IMR-90 (cell line): ENCODE measurements around the gene VDAC1. TPM values are rescaled to one million over a fixed set of nuclear protein-coding genes. Genes with fewer than 3 reads are reported as not detected.

Experiments used
- ATAC-seq: fragments of 200-7000 bp; cut with Tn5 transposase; 2 replicates; pipeline ENCODE4 v1.9.1; 2020; ENCODE audit warnings: low read depth, mild to moderate bottlenecking, moderate library complexity
- BruUV-seq: library from RNA; stranded (reverse); fragments of 400-500 nt; replicated peaks from 2 replicates; lab custom pipeline; 2021; lab: Mats Ljungman, UMichigan
- CTCF ChIA-PET: fragments of 300-600 bp; formaldehyde crosslinking; extraction: SDS; loops from one replicate; lab custom pipeline; 2021; ENCODE audit warnings: antibody characterized with exemption; lab: Yijun Ruan, JAX
- POLR2A ChIA-PET: fragments of 300-600 bp; sonication (Branson Sonifier 250); formaldehyde crosslinking; loops from one replicate; lab custom pipeline; 2022; ENCODE audit warnings: antibody characterized with exemption; ENCODE audit not compliant: unreplicated experiment; lab: Charles Lee
- DNase-seq: peaks from one replicate; pipeline ENCODE4 v3.0.0; 2013
- H2AFZ ChIP-seq: replicated peaks from 2 replicates; pipeline ENCODE3; 2013; ENCODE audit warnings: low read length, mild to moderate bottlenecking; ENCODE audit not compliant: poor library complexity
- H2AK5ac ChIP-seq: 2 replicates; pipeline ENCODE4 v1.6.1; 2013; ENCODE audit warnings: low read depth, low read length, inconsistent platforms
- H2AK9ac ChIP-seq: replicated peaks from 2 replicates; pipeline ENCODE3; 2013; ENCODE audit warnings: mild to moderate bottlenecking, low read depth, low read length, moderate library complexity; ENCODE audit not compliant: poor library complexity
- H2BK120ac ChIP-seq: 2 replicates; pipeline ENCODE4 v1.6.1; 2013; ENCODE audit warnings: low read depth, low read length, inconsistent platforms
- H2BK15ac ChIP-seq: 3 replicates; pipeline ENCODE4 v1.6.1; 2013; ENCODE audit warnings: low read depth, low read length, inconsistent platforms
- H2BK20ac ChIP-seq: 2 replicates; pipeline ENCODE4 v1.6.1; 2013; ENCODE audit warnings: low read depth, mild to moderate bottlenecking, inconsistent platforms, low read length, moderate library complexity
- H2BK5ac ChIP-seq: 2 replicates; pipeline ENCODE4 v1.6.1; 2013; ENCODE audit warnings: mild to moderate bottlenecking, low read depth, low read length, inconsistent platforms; ENCODE audit not compliant: poor library complexity, severe bottlenecking
- H3K14ac ChIP-seq: replicated peaks from 2 replicates; pipeline ENCODE4 v1.6.1; 2013; ENCODE audit warnings: low read depth, low read length, inconsistent platforms
- H3K18ac ChIP-seq: 2 replicates; pipeline ENCODE4 v1.6.1; 2013; ENCODE audit warnings: low read depth, low read length, control low read depth
- H3K23ac ChIP-seq: 2 replicates; pipeline ENCODE4 v1.6.1; 2013; ENCODE audit warnings: low read depth, low read length, inconsistent platforms
- H3K27ac ChIP-seq: 2 replicates; pipeline ENCODE4 v1.5.1; 2013; ENCODE audit warnings: mild to moderate bottlenecking, control low read depth, low read length; ENCODE audit not compliant: insufficient read depth
- H3K27me3 ChIP-seq: 2 replicates; pipeline ENCODE4 v1.6.1; 2013; ENCODE audit warnings: low read length; ENCODE audit not compliant: control insufficient read depth, insufficient read depth
- H3K36me3 ChIP-seq: 2 replicates; pipeline ENCODE4 v1.6.1; 2013; ENCODE audit warnings: low read length, mixed read lengths; ENCODE audit not compliant: control insufficient read depth, insufficient read depth
- H3K4ac ChIP-seq: 2 replicates; pipeline ENCODE4 v1.6.1; 2013; ENCODE audit warnings: low read depth, low read length, inconsistent platforms
- H3K4me1 ChIP-seq: 2 replicates; pipeline ENCODE4 v1.6.1; 2013; ENCODE audit warnings: low read length, mixed read lengths; ENCODE audit not compliant: control insufficient read depth, insufficient read depth
- H3K4me2 ChIP-seq: 2 replicates; pipeline ENCODE4 v1.6.1; 2013; ENCODE audit warnings: low read depth, mild to moderate bottlenecking, control low read depth, low read length, moderate library complexity
- H3K4me3 ChIP-seq: 2 replicates; pipeline ENCODE4 v1.5.1; 2013; ENCODE audit warnings: low read depth, mild to moderate bottlenecking, control low read depth, low read length, moderate library complexity; ENCODE audit not compliant: insufficient read depth
- H3K56ac ChIP-seq: 2 replicates; pipeline ENCODE4 v1.6.1; 2013; ENCODE audit warnings: low read length, inconsistent platforms; ENCODE audit not compliant: insufficient read depth; ENCODE audit errors: extremely low read depth
- H3K79me1 ChIP-seq, 2 experiments: 2 replicates each; pipeline ENCODE4 v1.6.1; 2013; ENCODE audit warnings: low read length in 2 of 2, inconsistent platforms in 1 of 2, low read depth in 1 of 2
- H3K9ac ChIP-seq: 2 replicates; pipeline ENCODE4 v1.6.1; 2013; ENCODE audit warnings: low read depth, low read length, control low read depth
- H3K9me1 ChIP-seq: 2 replicates; pipeline ENCODE4 v1.6.1; 2013; ENCODE audit warnings: low read length, inconsistent platforms; ENCODE audit not compliant: insufficient read depth
- H3K9me3 ChIP-seq: 2 replicates; pipeline ENCODE4 v1.6.1; 2013; ENCODE audit warnings: low read length; ENCODE audit not compliant: control insufficient read depth, insufficient read depth
- H4K20me1 ChIP-seq: 2 replicates; pipeline ENCODE4 v1.6.1; 2013; ENCODE audit warnings: low read length, inconsistent platforms; ENCODE audit not compliant: insufficient read depth
- H4K5ac ChIP-seq: 2 replicates; pipeline ENCODE4 v1.6.1; 2013; ENCODE audit warnings: mild to moderate bottlenecking, low read depth, low read length, control low read depth
- H4K8ac ChIP-seq, 2 experiments: 2 replicates each; pipeline ENCODE4 v1.6.1; 2013; ENCODE audit warnings: low read depth in 2 of 2, low read length in 2 of 2, control low read depth in 1 of 2, inconsistent platforms in 1 of 2
- H4K91ac ChIP-seq: 2 replicates; pipeline ENCODE4 v1.6.1; 2013; ENCODE audit warnings: low read depth, low read length, inconsistent platforms; ENCODE audit not compliant: insufficient read depth
- BHLHE40 ChIP-seq: fragments of 150-350 bp; IDR thresholded peaks from 2 replicates; pipeline ENCODE4 v1.6.1; 2016; ENCODE audit warnings: mild to moderate bottlenecking, low read depth, low read length
- CTCF ChIP-seq: conservative IDR thresholded peaks from 2 replicates; pipeline ENCODE4 v1.5.1; 2012; ENCODE audit warnings: mild to moderate bottlenecking, low read depth, low read length, improper control_type of control experiment
- ELK1 ChIP-seq: fragments of 150-350 bp; IDR thresholded peaks from 2 replicates; pipeline ENCODE4 v1.6.1; 2016; ENCODE audit warnings: low read depth, mild to moderate bottlenecking, low read length, moderate library complexity, borderline replicate concordance
- FOS ChIP-seq: fragments of 150-350 bp; IDR thresholded peaks from 2 replicates; pipeline ENCODE4 v1.6.1; 2016; ENCODE audit warnings: low read depth, low read length
- MAFK ChIP-seq: IDR thresholded peaks from 2 replicates; pipeline ENCODE4 v1.6.1; 2012; ENCODE audit warnings: low read depth, low read length, improper control_type of control experiment
- MAZ ChIP-seq: IDR thresholded peaks from 2 replicates; pipeline ENCODE4 v1.6.1; 2012; ENCODE audit warnings: low read depth, mild to moderate bottlenecking, low read length, improper control_type of control experiment, moderate library complexity, borderline replicate concordance
- MXI1 ChIP-seq: IDR thresholded peaks from 2 replicates; pipeline ENCODE4 v1.6.1; 2012; ENCODE audit warnings: low read depth, mild to moderate bottlenecking, low read length, moderate library complexity, borderline replicate concordance
- NFE2L2 ChIP-seq: fragments of 150-350 bp; IDR thresholded peaks from 2 replicates; pipeline ENCODE4 v1.6.1; 2016; ENCODE audit warnings: low read depth, mild to moderate bottlenecking, low read length
- POLR2A ChIP-seq: IDR thresholded peaks from 2 replicates; pipeline ENCODE4 v1.6.1; 2012; ENCODE audit warnings: mild to moderate bottlenecking, low read depth, low read length
- RAD21 ChIP-seq: IDR thresholded peaks from 2 replicates; pipeline ENCODE4 v1.6.1; 2012; ENCODE audit warnings: low read length, improper control_type of control experiment
- RCOR1 ChIP-seq: IDR thresholded peaks from 2 replicates; pipeline ENCODE4 v1.6.1; 2012; ENCODE audit warnings: mild to moderate bottlenecking, low read length, improper control_type of control experiment; ENCODE audit not compliant: insufficient replicate concordance
- RFX5 ChIP-seq: IDR thresholded peaks from 2 replicates; pipeline ENCODE4 v1.8.0; 2012; ENCODE audit warnings: low read depth, mild to moderate bottlenecking, low read length, moderate library complexity
- SMC3 ChIP-seq: fragments of 150-350 bp; IDR thresholded peaks from 2 replicates; pipeline ENCODE4 v1.6.1; 2016; ENCODE audit warnings: low read depth, mild to moderate bottlenecking, antibody characterized with exemption, low read length, moderate library complexity
- USF2 ChIP-seq: fragments of 150-350 bp; IDR thresholded peaks from 2 replicates; pipeline ENCODE4 v1.6.1; 2017; ENCODE audit warnings: mild to moderate bottlenecking, antibody characterized with exemption, low read length, low read depth
- WGBS, 2 experiments: methylation state at CpG; one replicate each; pipeline versions ENCODE4 v1.1.5 to v1.1.7; 2013; ENCODE audit warnings: missing lambda C conversion rate in 2 of 2; ENCODE audit not compliant: insufficient read length in 1 of 2; ENCODE audit errors: extremely low coverage in 2 of 2; 5-methylcytosine and 5-hydroxymethylcytosine counted together
- dilution Hi-C: fragments of 300-500 bp; cut with HindIII; formaldehyde crosslinking; loops from one replicate; pipeline ENCODE4 v1.14.3; 2018; ENCODE audit warnings: low sequenced_read_pairs; ENCODE audit not compliant: unreplicated experiment
- in situ Hi-C: fragments of 300-500 bp; cut with MboI; formaldehyde crosslinking; loops from 3 replicates; pipeline ENCODE4 v1.14.3; 2019; ENCODE audit warnings: low sequenced_read_pairs, inconsistent platforms, mixed read lengths
- intact Hi-C: fragments of 100-400 bp; cut with micrococcal nuclease; formaldehyde crosslinking; loops from 2 replicates; pipeline ENCODE4 v1.10.0; 2022
- polyA plus RNA-seq, 3 experiments: library from polyadenylated mRNA; depleted of rRNA; stranded (reverse); fragments of >200 nt; gene quantifications; 2 replicates each; pipeline ENCODE4 v1.2.3, GENCODE V29; 2012; ENCODE audit warnings: low replicate concordance in 1 of 3
- total RNA-seq: library from RNA; depleted of rRNA; stranded (reverse); fragments of >200 nt; gene quantifications from 2 replicates; pipeline ENCODE4 v1.2.3, GENCODE V29; 2012

The VDAC1 gene
- total and polyA plus RNA-seq, 2 of the 4 experiments (the other 2 are of a cell fraction), result 289 to 365 TPM

- Histone ChIP-seq H2BK20ac (no peak overlapping the region), H2AFZ (no peak overlapping the region), H2BK15ac (no peak overlapping the region), H3K36me3 (no peaks in the 10 kb centered on the region), H4K91ac (no peak overlapping the region), H3K9me3 (no peaks in the 10 kb centered on the region), H3K14ac (no peak overlapping the region), H2AK9ac (no peak overlapping the region), H2AK5ac (no peak overlapping the region), H3K27me3 (peaks cover 25% of the 10 kb centered on the region), H3K4ac (no peak overlapping the region), H2BK5ac (no peak overlapping the region), H4K5ac (no peak overlapping the region), H4K20me1 (no peaks in the 10 kb centered on the region), H3K18ac (no peak overlapping the region), H3K79me1 (no peaks in the 10 kb centered on the region), H4K8ac (no peak overlapping the region), H3K56ac (no peak overlapping the region), H3K9me1 (no peaks in the 10 kb centered on the region), H3K4me2 (no peak overlapping the region), H3K9ac (no peak overlapping the region), H3K23ac (no peak overlapping the region), H3K4me1 (no peaks in the 10 kb centered on the region), H3K27ac (no peak overlapping the region), H2BK120ac (no peak overlapping the region), H3K4me3 (no peak overlapping the region)
- TF ChIP-seq POLR2A (no peak), MAZ (no peak), MAFK (no peak), FOS (no peak), CTCF (no peak), SMC3 (no peak), ELK1 (no peak), BHLHE40 (no peak), MXI1 (no peak), NFE2L2 (no peak), USF2 (no peak), RAD21 (no peak), RCOR1 (no peak), RFX5 (no peak)
- BruUV-seq, result no TSS peak
- ChIA-PET POLR2A (no interaction called here), CTCF (interaction anchor here (1.1 kb wide), 1 partner anchor 45 kb away, joined by 3 read pairs; no protein-coding TSS in a partner anchor)
- intact Hi-C loops (no loop called here), in situ Hi-C loops (no loop called here), dilution Hi-C loops (no loop called here)
- ATAC-seq (no peak), DNase-seq (no peak)
- WGBS, 2 experiments, result 80% methylated on average over 1 of the region's 8 CpGs; no CpG with 5 or more reads in 1 of the 2 experiments
Measured at GRCh38 chr5:134053314-134053839, 48.6 kb upstream of the VDAC1 start.
